ENCODE results near the gene C10orf71. TPM values are rescaled to one million over a fixed set of nuclear protein-coding genes. Genes with fewer than 3 reads are reported as not detected.

Gene C10orf71
- total RNA-seq, 2 donors from 2014 or later: 0.82 TPM; not detected in 1

DNA sequence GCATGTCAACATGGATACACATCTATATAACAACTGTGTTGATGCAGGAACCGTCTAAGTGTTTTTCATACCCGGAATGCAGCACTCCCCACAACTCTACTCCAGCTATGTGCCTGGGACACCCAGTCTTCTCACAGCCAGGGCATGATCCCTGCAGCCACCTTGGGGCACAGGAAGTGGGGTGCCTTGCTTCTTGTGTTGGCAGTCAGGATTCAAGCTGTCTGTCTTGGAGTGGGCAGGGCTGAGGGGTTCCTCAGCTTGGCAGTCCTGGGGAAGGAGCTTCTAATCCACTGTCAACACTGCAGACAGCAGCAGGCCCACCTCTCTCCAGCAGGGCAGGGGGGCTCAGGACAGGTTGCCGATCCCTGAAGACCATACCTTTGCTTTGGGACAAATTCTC lies 55.6 kb downstream of the C10orf71 start:
- 75% methylated on average over 3 of the region's 3 CpGs for whole genome bisulfite sequencing
- Histone ChIP-seq H3K4me3 (no peak overlapping the region), H3K9me3 (no peaks in the 10 kb centered on the region), H3K27me3 (replicated peaks; ENCODE audit: insufficient read depth) (no peaks in the 10 kb centered on the region), H3K27ac (no peak overlapping the region), H3K4me1 (replicated peaks) (no peaks in the 10 kb centered on the region), H3K36me3 (no peaks in the 10 kb centered on the region)
- TF ChIP-seq POLR2A (IDR thresholded peaks at IDR 0.05): no peak
- TF ChIP-seq POLR2AphosphoS5 (IDR thresholded peaks at IDR 0.05): no peak
- TF ChIP-seq CTCF (IDR thresholded peaks at IDR 0.05): no peak
- DNase-seq (ENCODE audit: low spot score): no peak
- intact Hi-C loops (cut with DNase I): no loop called here

DNA sequence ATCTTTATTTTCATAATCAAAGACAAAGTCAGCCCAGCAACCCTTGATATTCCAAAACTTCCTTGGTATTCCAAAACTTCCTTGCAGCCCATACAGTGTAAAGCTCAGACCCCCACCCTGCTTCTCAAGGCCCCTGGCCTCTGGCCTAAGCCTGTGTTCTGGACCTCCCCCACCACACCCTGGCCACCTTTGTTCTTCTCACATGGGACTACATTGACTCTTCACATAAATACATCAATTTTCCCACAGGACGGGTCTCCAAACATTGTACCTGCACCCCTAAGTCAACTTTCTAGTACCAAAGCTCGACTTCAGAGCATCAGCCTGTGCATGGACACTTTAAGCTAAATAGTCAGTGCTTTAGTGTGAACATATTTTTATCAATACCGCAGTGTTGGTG lies 56.3 kb downstream of the C10orf71 start:
- TF ChIP-seq POLR2AphosphoS5 (IDR thresholded peaks at IDR 0.05): no peak
- TF ChIP-seq CTCF (IDR thresholded peaks at IDR 0.05): no peak
- no peak for TF ChIP-seq POLR2A (IDR thresholded peaks at IDR 0.05)
- Histone ChIP-seq H3K4me1 (replicated peaks) (no peaks in the 10 kb centered on the region), H3K27ac (no peak overlapping the region), H3K27me3 (replicated peaks; ENCODE audit: insufficient read depth) (peaks cover 1% of the 10 kb centered on the region), H3K9me3 (no peaks in the 10 kb centered on the region), H3K4me3 (no peak overlapping the region), H3K36me3 (no peaks in the 10 kb centered on the region)
- intact Hi-C loops (cut with DNase I): no loop called here
- DNase-seq (ENCODE audit: low spot score): no peak
- WGBS: 91% methylated on average over 3 of the region's 3 CpGs

DNA sequence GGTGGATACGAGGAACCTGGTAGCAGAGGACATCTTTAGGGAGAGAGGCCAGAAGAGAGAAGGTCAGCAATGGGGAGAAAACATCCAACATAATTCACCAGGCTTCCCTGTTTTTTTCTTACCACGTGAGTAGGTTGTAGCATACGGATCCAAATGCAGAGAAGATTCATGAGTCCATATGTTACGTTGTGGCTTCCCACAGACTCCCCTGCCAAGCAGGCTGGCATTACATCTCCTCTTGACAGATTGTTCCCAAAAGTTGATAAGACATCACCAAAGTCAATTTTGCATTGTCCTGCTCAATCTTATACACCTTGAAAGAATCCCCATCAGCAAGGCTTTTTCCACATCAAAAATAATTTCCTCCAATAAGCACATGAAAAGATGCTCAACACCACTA lies 57.2 kb downstream of the C10orf71 start:
- no peaks in the 10 kb centered on the region for H3K4me1 ChIP-seq (replicated peaks)
- intact Hi-C loops (cut with DNase I): no loop called here
- no peaks in the 10 kb centered on the region for H3K36me3 ChIP-seq
- H3K27ac ChIP-seq: no peak overlapping the region
- 83% methylated on average over 4 of the region's 4 CpGs for WGBS
- DNase-seq (ENCODE audit: low spot score): no peak
- no peak for TF ChIP-seq CTCF (IDR thresholded peaks at IDR 0.05)
- TF ChIP-seq POLR2AphosphoS5 (IDR thresholded peaks at IDR 0.05): no peak
- TF ChIP-seq POLR2A (IDR thresholded peaks at IDR 0.05): no peak
- no peaks in the 10 kb centered on the region for H3K9me3 ChIP-seq
- H3K27me3 ChIP-seq (replicated peaks; ENCODE audit: insufficient read depth): peaks cover 4% of the 10 kb centered on the region
- H3K4me3 ChIP-seq: no peak overlapping the region

- intact Hi-C loops (cut with DNase I): no loop called here
- no peaks in the 10 kb centered on the region for H3K9me3 ChIP-seq
- no peak overlapping the region for H3K4me3 ChIP-seq
- no peak overlapping the region for H3K27ac ChIP-seq
- DNase-seq (ENCODE audit: low spot score): no peak
- no peak for TF ChIP-seq POLR2AphosphoS5 (IDR thresholded peaks at IDR 0.05)
- no peak for TF ChIP-seq POLR2A (IDR thresholded peaks at IDR 0.05)
- TF ChIP-seq CTCF (IDR thresholded peaks at IDR 0.05): no peak
- H3K27me3 ChIP-seq (replicated peaks; ENCODE audit: insufficient read depth): peaks cover 4% of the 10 kb centered on the region
- H3K4me1 ChIP-seq (replicated peaks): no peaks in the 10 kb centered on the region
- H3K36me3 ChIP-seq: no peaks in the 10 kb centered on the region
- 85% methylated on average over 1 of the region's 1 CpG for WGBS
These were observed 58.0 kb downstream of the C10orf71 start for GRCh38 chr10:49356944-49357343.

- intact Hi-C loops (cut with DNase I): no loop called here
These were observed 58.9 kb downstream of the C10orf71 start for GRCh38 chr10:49357910-49358309.

More at GRCh38 chr10:49357910-49358309, 58.9 kb downstream of the C10orf71 start:
- Histone ChIP-seq H3K9me3 (no peaks in the 10 kb centered on the region), H3K4me1 (replicated peaks) (no peaks in the 10 kb centered on the region), H3K27me3 (replicated peaks; ENCODE audit: insufficient read depth) (peaks cover 4% of the 10 kb centered on the region), H3K27ac (no peak overlapping the region), H3K4me3 (no peak overlapping the region), H3K36me3 (no peaks in the 10 kb centered on the region)
- DNase-seq (ENCODE audit: low spot score): no peak
- no peak for TF ChIP-seq CTCF (IDR thresholded peaks at IDR 0.05)
- no peak for TF ChIP-seq POLR2AphosphoS5 (IDR thresholded peaks at IDR 0.05)
- no peak for TF ChIP-seq POLR2A (IDR thresholded peaks at IDR 0.05)
- WGBS: 71% methylated on average over 2 of the region's 2 CpGs
